Myocyte (in vitro differentiated cells): ENCODE measurements around the gene NEO1. TPM values are rescaled to one million over a fixed set of nuclear protein-coding genes. Genes with fewer than 3 reads are reported as not detected.
A peak's percentile ranks its signal among the peaks of the same experiment; 100 is the strongest.

Experiments used
- DNase-seq: peaks from one replicate; pipeline ENCODE4 v3.0.0-alpha.2; 2012; ENCODE audit warnings: low read depth
- total RNA-seq: library from RNA; depleted of rRNA; stranded (reverse); fragments of >200 nt; gene quantifications from 2 replicates; pipeline ENCODE4 v1.2.3, GENCODE V29; 2014

Gene NEO1
- total RNA-seq, 1 donor from 2014 or later = 4.5 TPM

DNA sequence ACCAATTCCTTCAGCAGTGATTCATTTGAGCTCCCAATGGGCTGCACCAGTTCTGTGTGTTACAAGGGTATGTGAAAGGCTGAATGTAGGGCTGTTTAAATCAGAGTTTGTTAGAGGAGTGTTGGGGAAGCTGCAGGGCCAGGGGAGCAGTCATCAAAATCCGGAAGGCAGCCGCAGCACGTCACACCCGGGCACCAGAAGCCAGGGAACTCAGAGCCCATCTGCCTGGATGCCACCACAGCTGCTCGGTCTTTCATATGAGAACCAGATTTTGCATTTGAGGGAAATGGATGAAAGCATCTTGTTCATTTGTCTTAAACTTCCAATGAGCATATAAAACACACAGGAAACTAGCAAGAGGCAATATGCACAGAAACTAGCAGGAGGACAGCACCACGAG is 24.2 kb upstream of the NEO1 start:
- DNase-seq = no peak

DNA sequence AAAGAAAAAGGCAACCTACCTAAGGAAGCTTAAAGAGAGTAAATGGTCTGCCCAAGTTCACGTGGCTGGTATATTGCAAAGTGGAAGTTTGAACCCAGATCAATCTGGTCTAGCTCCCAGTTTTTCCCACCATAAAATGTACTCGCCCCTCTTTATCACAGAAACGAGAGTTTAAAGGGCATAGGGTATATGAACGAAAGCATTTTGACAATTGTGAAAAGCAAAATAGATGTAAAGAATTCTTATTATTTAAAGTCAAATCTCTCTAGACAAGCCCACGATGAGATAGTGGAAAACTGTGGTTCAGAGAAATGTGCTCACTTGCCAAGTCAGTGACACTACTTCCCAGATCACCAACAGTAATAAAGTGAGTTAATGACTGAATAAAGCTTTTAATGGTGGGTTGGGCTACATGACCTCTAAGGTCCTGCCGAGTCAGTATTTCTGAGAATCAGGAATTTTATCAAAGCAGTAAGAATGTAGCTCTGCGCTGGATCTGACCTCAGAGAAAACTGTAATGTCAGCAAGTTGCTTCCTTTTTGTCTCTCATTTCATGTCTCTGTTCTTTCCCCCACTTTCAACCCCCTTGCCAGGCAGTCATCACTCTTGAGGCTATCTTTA is 23.3 kb upstream of the NEO1 start:
- DNase-seq = no peak

DNA sequence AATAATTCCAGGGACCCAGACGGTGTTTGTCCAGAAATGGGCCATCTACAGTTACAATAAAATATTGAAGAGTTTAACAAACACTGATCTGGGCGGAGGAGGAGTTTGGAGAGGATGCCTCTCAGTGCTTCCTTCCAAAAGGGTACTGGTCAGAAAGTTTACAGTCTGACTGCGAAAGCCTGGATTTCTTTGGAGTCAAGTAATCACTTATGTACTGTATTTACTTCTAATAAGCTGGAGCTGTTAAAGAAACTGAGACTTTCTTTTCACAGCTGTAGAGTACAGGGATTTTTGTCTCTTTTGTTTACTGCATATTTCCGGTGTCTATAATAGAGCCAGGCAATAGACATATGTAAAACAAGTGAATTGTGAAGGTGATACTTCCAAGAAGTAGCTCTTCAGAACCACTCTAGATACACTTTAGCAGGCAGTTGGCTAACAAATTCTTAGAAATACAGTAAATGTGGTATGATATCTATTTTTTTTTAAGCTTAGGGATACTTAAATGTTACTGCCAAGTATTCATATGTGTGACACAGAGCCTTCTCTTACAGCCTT is 22.1 kb upstream of the NEO1 start:
- no peak for DNase-seq

DNA sequence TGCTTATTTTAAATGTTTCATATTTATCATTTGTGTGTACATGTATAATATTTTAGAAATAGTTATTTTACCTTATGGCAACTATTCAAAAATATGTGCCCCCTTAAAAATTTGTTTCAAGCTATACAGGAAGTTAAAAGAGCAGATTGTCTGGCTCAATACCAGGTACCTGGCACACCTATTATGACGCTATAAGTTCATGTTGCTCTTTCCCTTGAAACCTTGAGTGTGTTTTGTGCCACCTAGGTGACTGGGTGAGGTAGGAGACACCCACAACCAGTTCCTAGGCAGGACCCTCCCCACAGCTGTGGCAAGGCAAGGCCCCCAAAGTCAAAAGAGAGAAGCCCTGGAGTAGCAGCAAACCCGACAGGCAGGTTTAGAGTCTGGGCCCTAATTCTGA is 20.6 kb upstream of the NEO1 start:
- no peak for DNase-seq

DNA sequence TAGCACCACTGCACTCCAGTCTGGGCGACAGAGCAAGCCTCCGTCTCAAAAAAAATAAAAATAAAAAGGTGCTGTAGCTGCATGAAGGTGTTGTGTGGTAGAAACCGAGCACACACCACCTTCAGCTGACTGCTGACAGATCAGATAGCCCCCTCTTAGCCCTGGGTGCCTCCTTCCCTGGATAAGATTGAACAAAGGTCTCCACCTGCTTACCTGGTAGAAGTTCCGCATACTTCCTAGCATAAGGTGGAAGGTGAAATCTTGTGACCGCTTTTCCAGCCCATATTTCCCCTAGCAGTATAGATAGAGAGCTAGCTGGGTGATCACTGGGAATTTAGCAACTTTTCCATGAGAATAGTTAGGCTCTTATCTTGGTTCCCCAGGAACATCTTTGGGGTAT is 18.7 kb upstream of the NEO1 start:
- DNase-seq = no peak

DNA sequence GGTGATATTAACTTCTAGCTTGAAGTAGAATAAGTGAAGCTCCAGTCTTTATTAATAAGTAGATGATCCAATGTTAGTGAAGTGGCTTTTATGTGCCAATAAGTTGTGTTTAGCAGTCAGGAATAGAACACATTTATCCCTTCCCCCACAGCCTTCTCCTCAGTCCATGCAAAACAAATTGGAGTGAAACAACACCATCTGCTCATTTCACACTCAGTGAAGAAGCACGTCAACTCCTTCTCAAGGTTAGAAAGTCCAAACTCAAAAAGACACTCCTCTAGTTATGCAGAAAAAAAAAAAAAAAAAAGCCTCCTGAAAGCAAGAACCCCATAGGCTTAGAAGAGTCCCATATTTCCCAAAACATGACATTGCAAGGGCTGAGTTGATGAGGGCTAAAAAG is 18.0 kb upstream of the NEO1 start:
- no peak for DNase-seq

DNA sequence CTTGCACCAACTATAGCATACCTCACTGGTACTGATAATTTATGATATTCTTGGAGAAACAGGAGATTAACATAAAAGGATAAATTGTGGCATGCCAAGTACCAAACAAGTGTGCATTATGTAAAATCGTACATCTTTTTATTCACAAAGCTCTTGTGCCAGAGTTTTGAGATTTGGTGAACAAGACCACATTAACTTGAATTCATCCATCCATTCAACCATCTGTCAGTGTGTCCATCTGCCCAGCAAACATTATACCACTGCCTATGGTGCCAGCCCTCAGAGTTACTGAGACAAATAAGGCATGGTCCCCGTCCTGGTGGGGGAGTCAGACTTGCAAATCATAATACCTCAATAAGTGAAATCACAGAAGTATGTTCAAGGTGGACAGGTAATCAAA is 17.0 kb upstream of the NEO1 start:
- DNase-seq = no peak

DNA sequence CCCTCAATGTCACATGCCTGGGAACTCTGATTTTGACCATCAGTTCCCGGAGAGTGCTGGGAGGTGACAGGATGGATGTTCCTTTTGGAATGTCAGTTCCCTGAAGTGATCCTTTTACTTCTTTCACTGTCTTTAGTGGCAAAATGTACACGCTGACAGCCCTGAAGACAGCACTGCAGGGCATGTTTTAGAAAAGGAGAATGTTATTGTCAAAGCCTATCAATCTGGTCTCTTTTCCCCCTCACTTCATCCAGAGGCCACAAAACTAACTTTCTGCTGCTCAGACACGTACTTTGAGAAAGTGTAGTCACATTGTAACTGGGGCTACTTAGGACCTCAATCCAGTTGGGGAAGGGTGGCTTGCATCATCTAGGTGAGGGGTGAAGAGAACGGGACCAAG is 14.0 kb upstream of the NEO1 start:
- DNase-seq = no peak

DNA sequence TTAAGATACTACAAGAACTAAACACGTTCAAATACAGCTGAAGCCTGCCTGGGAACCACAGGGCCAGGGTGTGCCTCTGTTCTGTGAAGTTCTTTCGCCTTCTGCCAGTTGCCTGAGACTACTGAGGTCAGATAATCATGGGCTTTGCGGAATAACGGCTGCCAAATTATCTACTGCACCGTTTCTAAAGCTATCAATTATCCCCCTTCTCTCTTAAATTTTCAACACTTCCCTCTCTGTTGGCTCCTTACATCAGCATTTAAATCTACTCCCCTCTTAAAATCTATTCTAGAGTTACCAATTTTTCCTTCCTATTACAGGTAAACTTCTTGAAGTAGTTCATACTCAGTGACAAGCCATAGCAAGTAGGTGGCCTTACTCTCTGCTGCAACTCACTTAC is 6.2 kb upstream of the NEO1 start:
- DNase-seq = no peak

DNA sequence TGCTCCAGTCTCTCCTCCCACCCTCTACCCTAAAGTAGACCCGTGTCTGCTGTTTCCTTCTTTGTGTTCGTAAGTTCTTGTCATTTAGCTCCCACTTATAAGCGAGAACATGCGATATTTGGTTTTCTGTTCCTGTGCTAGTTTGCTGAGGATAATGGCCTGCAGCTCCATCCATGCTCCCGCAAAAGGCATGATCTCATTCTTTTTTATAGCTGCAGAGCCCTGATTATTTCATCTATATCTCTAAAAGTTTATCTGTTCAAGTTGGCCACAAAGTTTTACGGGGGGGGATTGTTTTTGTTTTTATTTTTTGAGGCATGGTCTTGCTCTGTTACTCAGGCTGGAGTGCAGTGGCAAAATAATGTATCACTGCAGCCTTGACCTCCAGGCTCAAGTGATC is 4.4 kb upstream of the NEO1 start:
- DNase-seq = no peak

DNA sequence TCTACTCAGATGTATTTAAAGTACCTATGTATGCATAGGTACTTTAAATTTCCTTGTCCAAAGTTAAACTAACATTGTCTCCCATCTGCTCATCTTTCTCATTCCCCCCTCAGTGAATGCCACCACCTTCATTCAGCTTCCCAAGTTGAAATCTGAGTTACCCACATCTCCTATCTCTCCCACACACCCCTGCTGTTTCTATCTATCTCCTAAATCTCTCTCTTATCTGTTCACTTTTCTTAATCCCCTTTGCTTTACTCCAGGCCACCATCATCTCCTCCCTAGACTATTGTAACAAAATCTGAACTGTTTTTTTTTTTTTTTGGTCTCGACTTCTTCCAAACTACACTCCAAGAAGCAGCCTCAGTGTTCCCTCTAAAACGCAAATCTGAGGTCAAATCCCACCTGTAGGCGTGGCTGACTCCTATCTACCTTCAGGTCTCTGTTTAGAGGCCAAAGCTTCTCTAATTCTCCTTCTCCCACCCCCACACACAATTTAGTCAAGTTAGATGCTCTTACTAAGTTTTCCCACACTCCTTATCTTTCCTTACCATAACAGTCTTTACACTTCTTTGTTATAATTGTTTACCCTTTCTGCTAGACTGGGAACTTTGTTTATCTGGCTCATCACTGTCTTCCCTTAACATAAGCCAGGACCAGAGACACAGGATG is 3.5 kb upstream of the NEO1 start:
- no peak for DNase-seq

DNA sequence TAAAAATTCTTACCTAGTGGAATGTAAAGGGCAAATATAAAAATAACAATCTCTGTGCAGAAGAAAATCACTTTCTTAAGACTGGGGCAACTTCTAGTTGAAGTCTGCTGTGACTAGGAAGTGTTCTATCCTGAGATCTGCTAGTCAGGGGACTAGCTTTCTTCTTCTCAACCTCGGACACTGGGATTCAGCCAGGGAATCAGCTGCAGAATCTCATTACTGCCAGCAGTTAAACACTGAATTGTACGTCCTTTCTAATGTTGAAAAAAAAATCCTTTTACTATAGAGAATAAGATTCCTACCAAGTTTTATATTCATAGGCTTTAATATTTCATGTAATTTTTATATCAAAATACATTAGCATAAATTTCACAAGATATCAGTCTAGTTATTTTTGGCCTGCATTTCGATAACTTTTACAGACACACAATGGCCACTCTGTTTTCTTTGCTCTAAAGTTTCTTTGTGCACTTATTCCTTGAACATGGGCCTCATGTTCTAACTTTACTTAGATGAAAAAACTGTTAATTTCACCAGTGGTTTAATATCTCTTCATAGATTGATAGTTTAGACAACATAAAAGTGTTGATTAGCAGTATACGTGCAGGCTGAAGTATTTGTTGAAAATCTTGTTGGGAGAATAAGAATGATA is 2.6 kb upstream of the NEO1 start:
- no peak for DNase-seq

DNA sequence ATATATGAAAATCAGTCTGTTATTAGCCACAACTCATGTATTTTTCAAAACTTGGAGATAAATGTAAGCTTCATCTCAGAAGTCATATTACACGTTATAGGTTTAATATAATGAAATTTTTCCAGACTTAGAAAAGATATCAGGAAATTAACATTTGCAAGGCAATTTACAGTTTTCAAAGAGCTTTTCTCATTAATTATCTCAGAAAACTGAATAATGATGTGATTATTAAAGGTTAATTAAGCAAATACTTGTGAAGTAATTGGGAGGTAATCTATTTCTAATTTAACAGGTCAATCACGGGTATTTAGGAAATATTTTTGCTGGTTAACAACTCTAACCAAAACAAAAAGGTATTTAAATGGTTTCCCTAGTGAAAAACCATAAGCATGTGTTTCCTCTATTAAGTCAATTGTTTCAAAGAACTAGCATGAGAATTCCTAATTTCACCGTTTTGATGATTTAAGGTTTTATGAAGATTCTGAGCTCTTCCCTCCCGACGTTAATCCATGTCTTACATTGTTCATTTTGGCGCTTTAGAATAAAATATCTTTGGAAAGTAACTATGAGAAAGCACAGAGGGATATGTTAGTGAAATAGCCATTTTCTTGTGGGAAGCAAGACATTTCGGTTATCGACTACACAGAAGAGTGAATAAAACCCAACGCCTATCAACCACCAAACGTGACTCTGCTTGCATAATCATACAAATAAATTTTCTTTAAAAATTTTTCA is 1.5 kb upstream of the NEO1 start:
- no peak for DNase-seq

DNA sequence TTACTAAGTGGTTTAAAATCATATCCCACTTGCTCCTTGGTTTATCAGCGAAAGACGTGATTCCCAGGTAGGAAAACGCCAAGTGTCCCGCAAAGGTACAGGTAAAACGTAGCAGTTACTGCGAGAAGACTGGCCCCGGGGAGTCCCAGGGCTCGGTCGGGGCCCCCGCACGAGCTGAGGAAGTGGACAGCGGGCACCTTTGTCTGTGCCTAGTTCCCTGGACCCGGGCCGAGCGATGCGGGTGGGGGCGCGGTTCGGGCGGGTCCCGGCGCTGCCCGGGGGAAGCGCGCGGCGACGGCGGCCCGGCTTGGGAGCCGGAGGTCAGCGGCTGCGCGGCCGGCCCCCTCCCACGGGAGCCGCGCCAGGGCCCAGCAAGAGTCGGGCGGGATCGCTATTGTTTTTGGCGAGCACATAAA is 864 bp upstream of the NEO1 start:
- DNase-seq = no peak

DNA sequence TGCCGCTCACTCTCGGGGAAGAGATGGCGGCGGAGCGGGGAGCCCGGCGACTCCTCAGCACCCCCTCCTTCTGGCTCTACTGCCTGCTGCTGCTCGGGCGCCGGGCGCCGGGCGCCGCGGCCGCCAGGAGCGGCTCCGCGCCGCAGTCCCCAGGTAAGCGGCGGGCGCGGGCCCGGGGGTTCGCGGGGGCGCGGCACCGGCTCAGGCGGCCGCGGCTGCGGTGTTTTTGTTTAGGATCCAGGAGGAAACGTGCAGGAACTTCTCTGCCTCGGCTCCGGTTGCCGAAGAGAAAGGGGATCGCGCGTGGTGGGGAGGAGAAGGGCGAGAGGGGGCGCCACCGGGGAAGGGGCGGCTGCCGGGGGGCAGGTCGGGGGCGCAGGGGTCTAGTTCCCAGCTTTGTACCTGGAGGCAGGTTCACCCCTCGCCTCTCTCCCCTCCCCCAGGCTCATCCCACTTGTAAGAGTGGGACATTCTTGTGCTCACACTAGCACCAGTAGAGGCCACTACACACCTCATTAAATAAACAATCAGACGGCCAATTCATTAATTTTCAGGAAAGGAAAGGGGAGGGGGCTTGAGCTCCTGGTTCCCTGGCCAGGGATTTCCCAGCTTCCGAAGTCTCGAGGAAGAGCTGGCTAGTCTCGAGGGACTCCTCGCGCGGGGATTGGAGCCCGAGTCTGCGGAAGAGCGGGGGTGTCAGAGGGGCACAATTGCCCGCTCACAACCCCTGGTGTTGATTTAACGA is 562 bp downstream of the NEO1 start:
- peak; percentile 20 for DNase-seq

DNA sequence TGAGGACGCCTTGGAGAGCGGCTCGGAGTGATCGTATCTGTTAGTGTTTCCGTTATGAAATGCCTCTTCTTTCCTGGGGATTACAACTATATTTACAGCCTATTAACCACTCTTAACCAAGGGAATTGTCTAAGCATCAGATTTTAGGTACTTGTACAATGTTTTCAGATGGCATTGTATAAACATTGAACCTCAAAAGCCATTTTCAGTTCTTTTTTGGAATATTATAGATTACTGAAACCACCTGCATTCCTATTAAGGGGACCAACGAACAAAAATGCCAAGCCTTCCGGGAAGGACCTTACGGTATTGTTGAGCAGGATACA is 1.1 kb downstream of the NEO1 start:
- DNase-seq = no peak

DNA sequence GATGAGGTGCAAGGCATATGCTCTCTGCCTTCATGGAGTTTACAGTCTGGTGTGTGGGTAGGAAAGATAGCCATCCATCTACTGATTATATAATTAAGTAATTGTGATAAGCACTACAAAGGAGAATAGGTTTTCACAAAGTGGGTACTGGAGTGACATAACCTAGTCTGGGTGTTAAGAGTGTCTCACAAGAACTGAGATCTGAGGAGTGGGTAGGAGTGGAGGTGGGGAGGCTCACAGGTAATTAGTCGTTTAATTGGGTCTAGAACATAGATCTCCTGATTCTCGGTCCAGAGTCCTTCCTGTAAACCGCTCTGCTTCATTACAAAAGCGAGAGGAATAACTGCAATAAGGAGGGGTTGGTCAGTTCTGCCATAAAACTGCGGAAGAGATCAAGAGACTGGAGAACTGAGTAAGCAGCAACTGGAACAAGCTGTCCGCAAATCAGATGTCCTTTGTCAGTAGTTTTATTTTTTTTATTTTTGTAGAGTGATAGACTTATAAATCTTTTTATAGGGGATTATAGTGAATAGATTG is 2.2 kb downstream of the NEO1 start:
- no peak for DNase-seq

DNA sequence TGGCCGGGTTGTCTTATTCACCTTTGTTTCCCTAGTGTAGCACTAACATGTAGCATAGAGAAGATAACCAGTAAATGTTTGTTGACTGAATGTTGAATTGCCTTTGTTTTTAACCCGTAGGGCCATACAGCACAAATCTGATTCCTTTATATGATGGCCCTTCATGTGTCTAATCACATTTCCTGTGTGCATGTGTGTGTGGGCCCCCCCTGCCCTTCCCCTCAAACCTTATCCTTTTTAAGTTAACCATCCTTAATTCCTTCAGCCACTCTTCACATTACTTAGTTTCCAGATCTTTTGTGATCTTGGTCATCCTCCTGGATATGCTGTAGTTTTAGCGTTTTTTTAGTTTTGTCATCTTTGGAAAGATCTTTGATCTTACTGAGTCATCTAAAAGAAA is 4.2 kb downstream of the NEO1 start:
- no peak for DNase-seq

DNA sequence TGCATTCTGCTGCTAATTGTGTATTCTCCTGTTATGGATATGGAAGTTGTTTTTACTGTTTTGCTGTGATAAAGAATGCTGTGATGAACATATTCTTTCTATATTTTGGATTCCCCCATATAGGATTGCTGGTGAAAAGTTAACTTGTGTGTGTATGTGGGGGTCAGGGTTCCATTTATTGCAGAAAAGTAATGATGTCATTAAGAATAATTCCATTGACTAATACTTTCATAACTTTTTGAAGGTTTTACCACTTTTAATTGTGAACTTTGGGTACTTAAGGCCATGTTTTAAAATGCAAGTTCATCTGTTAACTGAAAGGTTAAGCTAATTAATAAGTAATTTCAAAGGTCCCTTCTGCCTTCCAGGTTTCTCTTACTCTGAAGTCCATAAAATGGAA is 6.2 kb downstream of the NEO1 start:
- DNase-seq = no peak

DNA sequence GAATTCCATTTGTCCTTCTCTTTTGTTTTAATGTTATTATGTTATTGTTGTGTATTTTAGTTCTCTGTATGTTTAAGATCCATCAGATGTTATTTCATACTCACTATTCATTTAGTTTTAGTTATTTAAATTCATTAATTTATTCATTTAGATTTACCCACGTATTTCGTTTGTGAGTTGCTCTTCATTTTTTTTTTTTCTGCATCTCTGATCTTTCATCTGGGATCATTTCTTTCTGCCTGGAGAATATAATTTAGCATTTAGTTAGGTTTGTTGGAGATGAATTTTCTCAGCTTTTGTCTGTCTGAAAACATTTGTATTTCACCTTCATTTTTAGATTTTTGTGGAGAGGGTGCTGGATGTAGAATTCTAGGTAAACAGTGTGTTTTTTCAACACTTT is 12.9 kb downstream of the NEO1 start:
- no peak for DNase-seq

DNA sequence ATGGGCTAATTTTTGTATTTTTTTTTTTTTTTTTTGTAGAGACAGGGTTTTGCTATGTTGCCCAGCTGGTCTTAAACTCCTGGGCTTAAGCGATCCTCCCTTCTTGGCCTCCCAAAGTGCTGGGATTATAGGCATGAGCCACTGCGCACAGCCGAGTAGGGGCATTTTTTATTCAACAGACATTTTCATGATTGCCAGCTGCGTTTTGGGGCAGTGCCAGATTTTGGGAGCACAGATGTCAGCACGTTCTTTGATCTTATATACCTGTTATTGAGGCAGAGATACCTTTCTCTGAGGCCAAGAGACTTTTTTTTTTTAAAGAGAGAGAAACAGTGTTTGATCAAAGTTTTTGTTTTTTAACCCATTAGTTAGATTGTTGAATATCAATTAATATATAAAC is 16.8 kb downstream of the NEO1 start:
- no peak for DNase-seq
